ENCODE data around the gene ZBTB7C. TPM values are rescaled to one million over a fixed set of nuclear protein-coding genes. Genes with fewer than 3 reads are reported as not detected.

ZBTB7C gene
- total RNA-seq, 2 donors from 2014 or later = 1.3 to 2.3 TPM

DNA sequence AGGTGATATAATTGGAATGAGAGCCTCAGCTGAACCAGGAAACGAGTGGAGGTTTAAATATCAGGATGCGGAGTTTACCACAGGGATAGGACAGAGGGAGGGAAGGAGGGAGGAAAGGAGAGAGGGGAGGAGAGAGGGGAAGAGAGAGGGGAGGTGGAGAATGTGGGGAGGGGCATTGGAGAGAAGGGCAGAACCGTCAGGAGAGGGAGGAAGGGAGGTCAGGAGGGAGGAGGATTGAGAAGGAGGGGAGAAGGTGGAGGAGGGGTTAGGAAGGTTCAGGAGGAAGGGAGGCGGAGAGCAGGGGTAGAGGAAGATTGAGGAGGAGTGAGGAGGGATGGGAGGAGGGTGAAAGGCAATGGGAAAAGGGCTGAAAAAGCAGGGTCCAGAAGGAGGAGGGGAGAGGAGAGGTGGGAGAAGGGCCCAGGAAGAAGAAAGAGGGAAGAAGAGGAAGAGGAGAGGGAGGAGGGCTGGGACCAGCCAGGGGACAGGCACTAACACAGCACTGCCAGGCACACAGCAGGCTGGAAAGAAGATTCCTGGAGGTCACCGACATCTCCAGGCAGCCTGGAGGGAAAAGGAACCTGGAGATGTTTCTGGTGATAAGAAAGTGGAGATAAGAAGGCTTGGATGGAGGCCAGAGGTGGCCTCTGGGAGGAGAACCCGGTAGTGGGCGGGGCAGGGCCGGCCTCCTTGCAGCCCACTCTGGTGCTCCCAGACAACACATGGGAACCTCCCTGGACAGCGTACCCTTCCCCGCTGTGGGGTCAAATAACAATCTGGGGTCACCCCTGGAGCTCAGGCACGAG, 302.0 kb downstream of the ZBTB7C start:
- no peaks in the 10 kb centered on the region for H3K36me3 ChIP-seq (replicated peaks in 1 of 2; ENCODE audit: insufficient read depth in 1 of 2, low read depth in 2 of 2)
- TF ChIP-seq POLR2A (IDR thresholded peaks at IDR 0.05) = no peak
- TF ChIP-seq, protein P1, sequence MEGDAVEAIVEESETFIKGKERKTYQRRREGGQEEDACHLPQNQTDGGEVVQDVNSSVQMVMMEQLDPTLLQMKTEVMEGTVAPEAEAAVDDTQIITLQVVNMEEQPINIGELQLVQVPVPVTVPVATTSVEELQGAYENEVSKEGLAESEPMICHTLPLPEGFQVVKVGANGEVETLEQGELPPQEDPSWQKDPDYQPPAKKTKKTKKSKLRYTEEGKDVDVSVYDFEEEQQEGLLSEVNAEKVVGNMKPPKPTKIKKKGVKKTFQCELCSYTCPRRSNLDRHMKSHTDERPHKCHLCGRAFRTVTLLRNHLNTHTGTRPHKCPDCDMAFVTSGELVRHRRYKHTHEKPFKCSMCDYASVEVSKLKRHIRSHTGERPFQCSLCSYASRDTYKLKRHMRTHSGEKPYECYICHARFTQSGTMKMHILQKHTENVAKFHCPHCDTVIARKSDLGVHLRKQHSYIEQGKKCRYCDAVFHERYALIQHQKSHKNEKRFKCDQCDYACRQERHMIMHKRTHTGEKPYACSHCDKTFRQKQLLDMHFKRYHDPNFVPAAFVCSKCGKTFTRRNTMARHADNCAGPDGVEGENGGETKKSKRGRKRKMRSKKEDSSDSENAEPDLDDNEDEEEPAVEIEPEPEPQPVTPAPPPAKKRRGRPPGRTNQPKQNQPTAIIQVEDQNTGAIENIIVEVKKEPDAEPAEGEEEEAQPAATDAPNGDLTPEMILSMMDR (IDR thresholded peaks at IDR 0.05) = no peak
- WGBS, 2 donors = 55 to 59% methylated on average over 10 to 11 of the region's 11 CpGs
- intact Hi-C loops (cut with DNase I) = no loop called here
- no peak overlapping the region for H3K4me3 ChIP-seq
- no peak for ATAC-seq
- H3K9me3 ChIP-seq = no peaks in the 10 kb centered on the region
- no peaks in the 10 kb centered on the region for H3K4me1 ChIP-seq
- no peak overlapping the region for H3K27ac ChIP-seq
- no peaks in the 10 kb centered on the region for H3K27me3 ChIP-seq
- DNase-seq = no peak

GRCh38 chr18:48106498-48106897, 302.7 kb downstream of the ZBTB7C start:
- DNase-seq (no peak), ATAC-seq (no peak)
- Histone ChIP-seq H3K27me3 (no peaks in the 10 kb centered on the region), H3K4me3 (no peak overlapping the region), H3K36me3 (replicated peaks in 1 of 2; ENCODE audit: insufficient read depth in 1 of 2, low read depth in 2 of 2) (no peaks in the 10 kb centered on the region), H3K27ac (no peak overlapping the region), H3K9me3 (no peaks in the 10 kb centered on the region), H3K4me1 (no peaks in the 10 kb centered on the region)
- intact Hi-C loops (cut with DNase I) = no loop called here
- WGBS, 2 donors = 62 to 67% methylated on average over 1 of the region's 1 CpG
- TF ChIP-seq, protein P1 (IDR thresholded peaks at IDR 0.05) = no peak
- TF ChIP-seq POLR2A (IDR thresholded peaks at IDR 0.05) = no peak

- Histone ChIP-seq H3K4me3 (no peak overlapping the region), H3K4me1 (no peaks in the 10 kb centered on the region), H3K9me3 (no peaks in the 10 kb centered on the region), H3K27ac (no peak overlapping the region), H3K27me3 (no peaks in the 10 kb centered on the region), H3K36me3 (replicated peaks in 1 of 2; ENCODE audit: insufficient read depth in 1 of 2, low read depth in 2 of 2) (no peaks in the 10 kb centered on the region)
- TF ChIP-seq, protein P1 (IDR thresholded peaks at IDR 0.05) = no peak
- TF ChIP-seq POLR2A (IDR thresholded peaks at IDR 0.05) = no peak
- DNase-seq (no peak), ATAC-seq (no peak)
- 58 to 80% methylated on average over 1 of the region's 1 CpG for WGBS, 2 donors
- intact Hi-C loops (cut with DNase I) = no loop called here
These were observed 303.9 kb downstream of the ZBTB7C start for GRCh38 chr18:48105317-48105716.

DNA sequence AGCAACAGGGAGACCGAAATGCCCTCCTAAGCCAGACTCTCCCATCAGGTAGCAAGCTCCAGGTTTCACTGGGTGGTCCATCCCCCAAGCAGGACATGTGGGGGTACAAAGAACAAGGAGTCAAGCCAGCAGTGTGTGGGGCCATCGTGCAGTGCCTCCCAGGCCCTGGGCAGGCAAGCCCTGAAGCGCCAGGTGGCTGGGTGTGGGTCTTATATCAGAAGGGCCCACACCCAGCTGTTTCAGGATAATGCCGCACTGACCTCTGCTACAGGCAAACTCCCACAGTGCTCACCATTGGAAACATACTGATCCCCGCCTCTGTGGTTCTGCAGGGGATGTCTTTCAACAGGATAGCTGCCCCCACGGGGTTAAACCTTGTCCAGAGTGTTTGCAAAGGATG, 304.5 kb downstream of the ZBTB7C start:
- H3K36me3 ChIP-seq (replicated peaks in 1 of 2; ENCODE audit: insufficient read depth in 1 of 2, low read depth in 2 of 2) = no peaks in the 10 kb centered on the region
- no peaks in the 10 kb centered on the region for H3K27me3 ChIP-seq
- DNase-seq (no peak), ATAC-seq (no peak)
- no peak overlapping the region for H3K4me3 ChIP-seq
- no peak overlapping the region for H3K27ac ChIP-seq
- H3K9me3 ChIP-seq = no peaks in the 10 kb centered on the region
- TF ChIP-seq, protein P1 (IDR thresholded peaks at IDR 0.05) = no peak
- TF ChIP-seq POLR2A (IDR thresholded peaks at IDR 0.05) = no peak
- intact Hi-C loops (cut with DNase I) = no loop called here
- H3K4me1 ChIP-seq = no peaks in the 10 kb centered on the region
- 65 to 71% methylated on average over 2 to 6 of the region's 6 CpGs for WGBS, 2 donors

GRCh38 chr18:48100651-48101165, 308.5 kb downstream of the ZBTB7C start:
- no peaks in the 10 kb centered on the region for H3K36me3 ChIP-seq (replicated peaks in 1 of 2; ENCODE audit: insufficient read depth in 1 of 2, low read depth in 2 of 2)
- WGBS, 2 donors = 67 to 78% methylated on average over 6 to 9 of the region's 9 CpGs
- no peaks in the 10 kb centered on the region for H3K4me1 ChIP-seq
- ATAC-seq = no peak
- intact Hi-C loops (cut with DNase I) = no loop called here
- no peaks in the 10 kb centered on the region for H3K27me3 ChIP-seq
- DNase-seq = no peak
- no peak for TF ChIP-seq POLR2A (IDR thresholded peaks at IDR 0.05)
- TF ChIP-seq, protein P1 (IDR thresholded peaks at IDR 0.05) = no peak
- H3K4me3 ChIP-seq = no peak overlapping the region
- no peak overlapping the region for H3K27ac ChIP-seq
- no peaks in the 10 kb centered on the region for H3K9me3 ChIP-seq

Measured in body of pancreas (tissue), 4 donors.